OCI-LY1 (cell line): Measurements from ENCODE around the gene MNAT1.

Experiments
- H2AFZ ChIP-seq: fragments of 200-600 bp; sonication (generic), shearing (Covaris generic); 2 replicates; pipeline ENCODE4 v1.6.0; 2014; ENCODE audit warnings: antibody characterized with exemption, mild to moderate bottlenecking, low read length
- H3F3A ChIP-seq: fragments of 200-600 bp; sonication (generic), shearing (Covaris generic); 2 replicates; pipeline ENCODE4 v1.6.0; 2014; ENCODE audit warnings: mild to moderate bottlenecking, antibody characterized with exemption, low read length, moderate library complexity; ENCODE audit not compliant: insufficient read depth
- H3K27ac ChIP-seq: fragments of 200-600 bp; sonication (generic); 2 replicates; pipeline ENCODE4 v1.5.1; 2014; ENCODE audit warnings: low read length, mixed run types, mild to moderate bottlenecking, low read depth; ENCODE audit not compliant: poor library complexity, severe bottlenecking
- H3K27me3 ChIP-seq: fragments of 200-600 bp; sonication (generic); 2 replicates; pipeline ENCODE4 v1.6.0; 2014; ENCODE audit warnings: antibody characterized with exemption, mild to moderate bottlenecking, low read length, moderate library complexity; ENCODE audit not compliant: insufficient read depth
- H3K36me3 ChIP-seq: fragments of 200-600 bp; sonication (generic); 2 replicates; pipeline ENCODE4 v1.6.1; 2014; ENCODE audit warnings: mild to moderate bottlenecking, antibody characterized with exemption, low read length, moderate library complexity, mixed read lengths; ENCODE audit not compliant: insufficient read depth
- H3K4me1 ChIP-seq: fragments of 200-600 bp; sonication (generic); 2 replicates; pipeline ENCODE4 v1.5.1; 2014; ENCODE audit warnings: mild to moderate bottlenecking, low read length, moderate library complexity; ENCODE audit not compliant: insufficient read depth, severe bottlenecking
- H3K4me2 ChIP-seq: fragments of 200-600 bp; sonication (generic), shearing (Covaris generic); 2 replicates; pipeline ENCODE4 v1.6.1; 2014; ENCODE audit warnings: low read length
- H3K4me3 ChIP-seq: fragments of 200-600 bp; sonication (generic); 2 replicates; pipeline ENCODE4 v1.5.1; 2014; ENCODE audit warnings: low read length, low read depth, mild to moderate bottlenecking, mixed read lengths; ENCODE audit not compliant: poor library complexity, severe bottlenecking
- H3K79me2 ChIP-seq: fragments of 200-600 bp; shearing (Covaris generic); 2 replicates; pipeline ENCODE4 v1.6.1; 2016; ENCODE audit warnings: mixed run types, low read length, mixed read lengths; ENCODE audit not compliant: insufficient read depth
- H3K9ac ChIP-seq: fragments of 200-600 bp; sonication (generic), shearing (Covaris generic); 2 replicates; pipeline ENCODE4 v1.6.1; 2014; ENCODE audit warnings: mild to moderate bottlenecking, low read length, mixed read lengths
- H3K9me2 ChIP-seq: fragments of 200-600 bp; sonication (generic), shearing (Covaris generic); 2 replicates; pipeline ENCODE4 v1.6.1; 2014; ENCODE audit warnings: low read depth, mild to moderate bottlenecking, low read length, mixed read lengths
- H3K9me3 ChIP-seq: fragments of 200-600 bp; shearing (Covaris generic); 2 replicates; pipeline ENCODE4 v1.6.1; 2014; ENCODE audit warnings: low read length, mixed read lengths
- H4K20me1 ChIP-seq: fragments of 200-600 bp; sonication (generic), shearing (Covaris generic); 2 replicates; pipeline ENCODE4 v1.6.0; 2016; ENCODE audit warnings: mild to moderate bottlenecking, low read length; ENCODE audit not compliant: insufficient read depth
- EZH2 ChIP-seq: fragments of 200-600 bp; sonication (generic), shearing (Covaris generic); IDR thresholded peaks from 2 replicates; pipeline ENCODE4 v1.8.0; 2017; ENCODE audit warnings: borderline replicate concordance, mixed run types, mild to moderate bottlenecking, antibody characterized with exemption, low read length, moderate library complexity, mixed read lengths
- TF ChIP-seq, protein P1 (sequence below): fragments of 200-600 bp; sonication (generic), shearing (Covaris generic); IDR thresholded peaks from 2 replicates; pipeline ENCODE4 v1.5.1; 2017; ENCODE audit warnings: mild to moderate bottlenecking, antibody characterized with exemption, low read length, moderate library complexity, mixed read lengths

The MNAT1 gene

GRCh38 chr14:60819575-60819974, 85.0 kb downstream of the MNAT1 start:
- Histone ChIP-seq H3K79me2 (no peaks in the 10 kb centered on the region), H3K36me3 (peaks cover 14% of the 10 kb centered on the region), H3K27me3 (no peaks in the 10 kb centered on the region), H3K4me1 (peaks cover 21% of the 10 kb centered on the region), H3F3A (peaks cover under 1% of the 10 kb centered on the region; the same call in 1 of the 2 replicates), H3K9me3 (no peaks in the 10 kb centered on the region), H3K9ac (no peak overlapping the region), H4K20me1 (no peaks in the 10 kb centered on the region), H3K27ac (no peak overlapping the region), H2AFZ (no peak overlapping the region), H3K4me2 (no peak overlapping the region), H3K4me3 (no peak overlapping the region), H3K9me2 (no peaks in the 10 kb centered on the region)
- TF ChIP-seq, protein P1, sequence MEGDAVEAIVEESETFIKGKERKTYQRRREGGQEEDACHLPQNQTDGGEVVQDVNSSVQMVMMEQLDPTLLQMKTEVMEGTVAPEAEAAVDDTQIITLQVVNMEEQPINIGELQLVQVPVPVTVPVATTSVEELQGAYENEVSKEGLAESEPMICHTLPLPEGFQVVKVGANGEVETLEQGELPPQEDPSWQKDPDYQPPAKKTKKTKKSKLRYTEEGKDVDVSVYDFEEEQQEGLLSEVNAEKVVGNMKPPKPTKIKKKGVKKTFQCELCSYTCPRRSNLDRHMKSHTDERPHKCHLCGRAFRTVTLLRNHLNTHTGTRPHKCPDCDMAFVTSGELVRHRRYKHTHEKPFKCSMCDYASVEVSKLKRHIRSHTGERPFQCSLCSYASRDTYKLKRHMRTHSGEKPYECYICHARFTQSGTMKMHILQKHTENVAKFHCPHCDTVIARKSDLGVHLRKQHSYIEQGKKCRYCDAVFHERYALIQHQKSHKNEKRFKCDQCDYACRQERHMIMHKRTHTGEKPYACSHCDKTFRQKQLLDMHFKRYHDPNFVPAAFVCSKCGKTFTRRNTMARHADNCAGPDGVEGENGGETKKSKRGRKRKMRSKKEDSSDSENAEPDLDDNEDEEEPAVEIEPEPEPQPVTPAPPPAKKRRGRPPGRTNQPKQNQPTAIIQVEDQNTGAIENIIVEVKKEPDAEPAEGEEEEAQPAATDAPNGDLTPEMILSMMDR: no peak
- TF ChIP-seq EZH2: no peak

DNA sequence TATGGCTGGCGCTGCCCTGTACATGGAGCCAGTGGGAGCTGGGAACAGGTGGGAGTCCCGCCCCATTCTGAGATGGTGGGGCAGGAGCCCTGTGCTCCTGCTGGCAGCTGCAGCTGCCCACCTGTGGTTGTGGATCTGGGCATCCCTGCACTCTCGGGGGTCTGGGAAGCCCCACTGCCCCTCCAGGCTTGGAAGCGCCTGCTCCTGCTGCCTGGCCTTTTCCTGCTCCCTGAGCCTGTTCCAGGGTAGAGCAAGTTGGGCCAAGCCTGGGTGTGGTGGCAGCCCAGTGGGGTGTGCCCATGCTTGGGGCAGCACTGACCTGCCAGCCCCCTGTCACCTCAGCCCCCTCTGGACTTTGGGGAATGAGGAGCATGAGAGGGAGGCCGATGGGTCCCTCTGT, 104.0 kb downstream of the MNAT1 start:
- Histone ChIP-seq H3K36me3 (peaks cover 25% of the 10 kb centered on the region), H3K4me2 (no peak overlapping the region), H3F3A (no peaks in the 10 kb centered on the region), H3K9me3 (no peaks in the 10 kb centered on the region), H3K4me3 (no peak overlapping the region), H3K27me3 (no peaks in the 10 kb centered on the region), H3K27ac (no peak overlapping the region), H3K9ac (no peak overlapping the region), H3K79me2 (no peaks in the 10 kb centered on the region), H4K20me1 (no peaks in the 10 kb centered on the region), H3K4me1 (no peaks in the 10 kb centered on the region), H2AFZ (no peak overlapping the region), H3K9me2 (no peaks in the 10 kb centered on the region)
- TF ChIP-seq, protein P1: no peak
- TF ChIP-seq EZH2: no peak

DNA sequence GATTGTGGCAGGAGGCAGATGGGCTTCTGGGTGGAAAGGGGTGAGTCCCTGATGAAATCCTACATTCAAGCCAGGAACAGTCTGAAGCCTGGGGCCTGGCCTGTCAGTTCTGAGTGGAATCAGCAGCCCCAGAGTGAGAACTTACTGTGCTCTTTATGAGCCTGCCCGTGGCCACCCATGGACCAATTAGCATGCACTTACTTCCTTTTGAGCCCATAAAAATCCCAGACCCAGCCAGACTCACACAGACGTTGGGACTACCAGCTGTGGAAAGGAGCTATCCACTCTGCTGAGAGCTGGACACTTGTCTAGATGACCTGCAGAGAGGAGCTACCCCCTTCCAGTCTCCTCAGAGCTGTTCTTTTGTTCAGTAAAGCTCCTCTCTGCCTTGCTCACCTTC, 104.5 kb downstream of the MNAT1 start:
- H3K9me2 ChIP-seq: no peaks in the 10 kb centered on the region
- no peak overlapping the region for H3K27ac ChIP-seq
- H4K20me1 ChIP-seq: no peaks in the 10 kb centered on the region
- TF ChIP-seq, protein P1: no peak
- no peak for TF ChIP-seq EZH2
- no peaks in the 10 kb centered on the region for H3K79me2 ChIP-seq
- no peak overlapping the region for H3K4me3 ChIP-seq
- H3K4me1 ChIP-seq: no peaks in the 10 kb centered on the region
- no peaks in the 10 kb centered on the region for H3K9me3 ChIP-seq
- H3K9ac ChIP-seq: no peak overlapping the region
- H3F3A ChIP-seq: no peaks in the 10 kb centered on the region
- H3K4me2 ChIP-seq: no peak overlapping the region
- no peaks in the 10 kb centered on the region for H3K27me3 ChIP-seq
- peaks cover 25% of the 10 kb centered on the region for H3K36me3 ChIP-seq
- no peak overlapping the region for H2AFZ ChIP-seq
